ENCODE measurements around the gene RPGRIP1.

- TF ChIP-seq EZH2 (IDR thresholded peaks at IDR 0.05; ENCODE audit: insufficient read depth, low read length) (peak; percentile 59), CTCF (IDR thresholded peaks at IDR 0.05; ENCODE audit: insufficient read depth, low read depth, low read length) (no peak)
Measured at GRCh38 chr14:21300892-21301291, 21.0 kb downstream of the RPGRIP1 start.

Measured in astrocyte (in vitro differentiated cells and primary cell).